Activated naive CD4-positive, alpha-beta T cell treated with anti-CD3 and anti-CD28 coated beads, Interleukin-2, amount 50 U/mL, for 24 hours (primary cell): ENCODE results near the gene LRRC10B.

ENCODE experiments used
- H3K27ac Mint-ChIP-seq: one replicate; pipeline ENCODE4 v1.8.0; 2021; ENCODE audit warnings: mild to moderate bottlenecking, mixed read lengths
- H3K27me3 Mint-ChIP-seq: one replicate; pipeline ENCODE4 v1.8.0; 2021; ENCODE audit warnings: mixed read lengths
- H3K36me3 Mint-ChIP-seq: one replicate; pipeline ENCODE4 v1.8.0; 2021; ENCODE audit warnings: mixed read lengths
- H3K4me1 Mint-ChIP-seq: one replicate; pipeline ENCODE4 v1.8.0; 2021; ENCODE audit warnings: mixed read lengths
- H3K4me3 Mint-ChIP-seq: one replicate; pipeline ENCODE4 v1.8.0; 2021; ENCODE audit warnings: mild to moderate bottlenecking, mixed read lengths
- H3K9me3 Mint-ChIP-seq: one replicate; pipeline ENCODE4 v1.8.0; 2021; ENCODE audit warnings: mixed read lengths

Gene LRRC10B

GRCh38 chr11:61513143-61513765, 4.7 kb downstream of the LRRC10B start:
- Mint-ChIP-seq H3K27ac (no peak overlapping the region), H3K4me1 (peaks cover 8% of the 10 kb centered on the region), H3K9me3 (no peaks in the 10 kb centered on the region), H3K4me3 (no peak overlapping the region), H3K36me3 (no peaks in the 10 kb centered on the region), H3K27me3 (peaks cover 16% of the 10 kb centered on the region)

DNA sequence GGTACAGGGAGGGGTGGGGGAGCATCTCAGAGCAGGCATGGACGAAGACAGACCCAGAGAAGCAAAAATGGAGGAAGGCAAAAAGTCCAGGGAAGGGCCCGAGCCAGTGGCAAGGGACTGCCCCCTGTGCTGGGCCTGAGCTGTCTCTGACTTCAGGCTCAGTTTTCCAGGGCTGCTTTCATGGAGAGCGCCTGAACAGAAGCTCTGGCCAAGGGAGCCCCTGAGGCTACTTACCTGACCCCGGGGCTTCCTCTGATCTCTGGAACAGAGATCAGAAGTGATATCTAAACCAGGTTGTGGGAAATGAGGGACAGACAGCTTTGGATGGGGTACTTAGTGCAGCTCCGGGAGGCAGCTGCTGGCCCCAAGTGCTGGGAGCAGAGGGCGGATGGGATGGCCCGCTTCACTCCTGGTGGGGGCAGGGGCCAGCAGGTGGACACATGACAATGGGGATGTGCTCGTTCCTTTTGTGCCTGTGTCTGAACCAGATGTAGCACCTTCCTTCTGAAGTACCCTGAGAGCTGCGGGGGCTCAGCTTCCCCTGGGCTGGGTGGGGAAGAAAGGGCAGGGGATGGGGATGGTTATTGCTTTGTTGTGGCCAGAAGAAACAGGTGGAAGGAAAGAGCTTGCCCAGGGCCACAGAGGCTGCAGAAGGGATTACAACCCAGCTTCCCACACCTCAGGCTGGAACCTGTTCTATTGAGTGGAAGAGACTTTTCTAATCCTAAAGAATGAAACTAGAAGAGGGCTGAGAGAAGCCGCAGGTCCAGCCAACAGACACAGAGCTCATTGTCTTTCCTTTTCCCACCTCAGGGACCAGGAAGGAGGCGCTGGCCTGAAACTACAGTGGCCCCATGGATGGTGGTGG, 5.7 kb downstream of the LRRC10B start:
- H3K27me3 Mint-ChIP-seq, result peaks cover 16% of the 10 kb centered on the region
- H3K27ac Mint-ChIP-seq, result no peak overlapping the region
- no peak overlapping the region for H3K4me3 Mint-ChIP-seq
- H3K9me3 Mint-ChIP-seq, result no peaks in the 10 kb centered on the region
- peaks cover 8% of the 10 kb centered on the region for H3K4me1 Mint-ChIP-seq
- H3K36me3 Mint-ChIP-seq, result no peaks in the 10 kb centered on the region

GRCh38 chr11:61515686-61516085, 7.1 kb downstream of the LRRC10B start:
- Mint-ChIP-seq H3K4me3 (no peak overlapping the region), H3K27me3 (peaks cover 12% of the 10 kb centered on the region), H3K27ac (no peak overlapping the region)

GRCh38 chr11:61516191-61516590, 7.6 kb downstream of the LRRC10B start:
- Mint-ChIP-seq H3K27ac (no peak overlapping the region), H3K4me1 (peaks cover 8% of the 10 kb centered on the region), H3K36me3 (no peaks in the 10 kb centered on the region), H3K9me3 (no peaks in the 10 kb centered on the region), H3K4me3 (no peak overlapping the region), H3K27me3 (peaks cover 9% of the 10 kb centered on the region)

More at GRCh38 chr11:61515686-61516085, 7.1 kb downstream of the LRRC10B start:
- Mint-ChIP-seq H3K4me1 (peaks cover 8% of the 10 kb centered on the region), H3K36me3 (no peaks in the 10 kb centered on the region), H3K9me3 (no peaks in the 10 kb centered on the region)

DNA sequence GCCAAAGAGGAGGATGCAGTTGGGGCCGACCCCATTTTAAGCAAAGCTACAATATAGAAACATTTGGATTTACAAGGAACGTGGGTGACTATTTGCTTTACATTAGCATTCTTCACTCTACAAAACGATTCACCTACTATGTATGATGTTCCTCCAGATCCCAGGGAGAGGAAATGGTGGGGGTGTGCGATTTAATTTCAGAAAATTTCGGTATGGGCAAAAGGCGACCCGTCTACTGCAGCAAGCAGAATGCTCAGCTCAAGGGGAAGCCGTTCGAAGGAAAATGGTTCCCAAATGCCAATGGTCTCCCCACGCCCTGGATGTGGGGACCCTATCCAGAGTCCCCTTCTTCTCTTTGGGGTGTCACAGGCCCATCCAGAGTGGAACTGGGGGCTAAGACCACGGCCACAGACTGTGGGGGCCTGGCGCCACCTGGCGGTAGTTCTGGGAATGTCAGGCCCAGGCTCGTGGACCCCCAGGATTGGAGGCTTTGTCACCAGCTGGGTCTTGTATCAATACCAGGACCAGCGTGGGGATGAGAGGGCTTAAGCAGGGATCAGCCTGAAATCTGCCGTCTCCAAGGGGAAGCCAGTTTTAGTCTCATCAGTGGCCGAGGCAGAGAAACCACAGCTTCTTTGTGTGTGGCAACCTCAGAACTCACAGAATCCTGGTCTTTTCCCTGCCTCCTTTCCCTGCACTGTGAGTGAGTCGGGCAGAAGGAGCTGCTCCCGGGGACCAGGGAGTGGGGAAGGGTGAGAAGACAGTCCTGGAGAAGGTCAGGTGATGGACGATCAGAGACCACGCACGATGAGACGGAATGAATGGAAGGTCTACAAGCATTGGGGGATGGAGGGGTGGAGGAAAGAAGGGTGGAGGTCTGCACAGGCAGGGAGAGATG, 8.4 kb downstream of the LRRC10B start:
- H3K4me3 Mint-ChIP-seq, result peak overlapping the region; percentile 27
- no peaks in the 10 kb centered on the region for H3K36me3 Mint-ChIP-seq
- H3K9me3 Mint-ChIP-seq, result no peaks in the 10 kb centered on the region
- no peak overlapping the region for H3K27ac Mint-ChIP-seq
- H3K4me1 Mint-ChIP-seq, result peaks cover 8% of the 10 kb centered on the region
- peaks cover 5% of the 10 kb centered on the region for H3K27me3 Mint-ChIP-seq

GRCh38 chr11:61518032-61518795, 9.7 kb downstream of the LRRC10B start:
- no peak overlapping the region for H3K27ac Mint-ChIP-seq
- H3K4me3 Mint-ChIP-seq, result no peak overlapping the region
- H3K9me3 Mint-ChIP-seq, result no peaks in the 10 kb centered on the region

GRCh38 chr11:61522881-61523280, 14.3 kb downstream of the LRRC10B start:
- H3K4me3 Mint-ChIP-seq, result no peak overlapping the region
- H3K27ac Mint-ChIP-seq, result no peak overlapping the region
- H3K4me1 Mint-ChIP-seq, result no peaks in the 10 kb centered on the region
- no peaks in the 10 kb centered on the region for H3K9me3 Mint-ChIP-seq
- no peaks in the 10 kb centered on the region for H3K36me3 Mint-ChIP-seq
- H3K27me3 Mint-ChIP-seq, result peaks cover 3% of the 10 kb centered on the region

More at GRCh38 chr11:61518032-61518795, 9.7 kb downstream of the LRRC10B start:
- Mint-ChIP-seq H3K4me1 (peaks cover 8% of the 10 kb centered on the region), H3K36me3 (no peaks in the 10 kb centered on the region), H3K27me3 (peaks cover 5% of the 10 kb centered on the region)

DNA sequence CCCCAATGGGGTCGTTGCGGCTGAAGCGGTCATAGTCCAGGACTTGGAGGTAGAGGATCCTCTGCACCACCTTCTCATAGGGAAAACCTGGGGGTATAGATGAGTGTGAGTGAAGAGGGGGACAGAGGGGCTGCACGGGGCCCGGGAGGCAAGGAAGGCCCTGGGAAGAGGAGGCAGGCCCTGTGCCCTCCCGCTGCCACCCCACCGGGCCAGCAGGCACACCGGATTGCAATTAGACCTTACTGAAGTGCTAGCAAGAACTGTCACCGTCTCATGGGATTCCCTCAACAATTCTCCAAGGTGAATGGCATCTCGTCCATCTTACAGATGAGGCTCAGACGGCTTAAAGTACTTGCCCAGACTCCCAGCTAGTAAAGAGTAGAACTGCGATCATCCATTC, 15.9 kb downstream of the LRRC10B start:
- Mint-ChIP-seq H3K9me3 (no peaks in the 10 kb centered on the region), H3K36me3 (no peaks in the 10 kb centered on the region), H3K4me1 (no peaks in the 10 kb centered on the region), H3K27me3 (peaks cover 3% of the 10 kb centered on the region), H3K27ac (no peak overlapping the region), H3K4me3 (no peak overlapping the region)

DNA sequence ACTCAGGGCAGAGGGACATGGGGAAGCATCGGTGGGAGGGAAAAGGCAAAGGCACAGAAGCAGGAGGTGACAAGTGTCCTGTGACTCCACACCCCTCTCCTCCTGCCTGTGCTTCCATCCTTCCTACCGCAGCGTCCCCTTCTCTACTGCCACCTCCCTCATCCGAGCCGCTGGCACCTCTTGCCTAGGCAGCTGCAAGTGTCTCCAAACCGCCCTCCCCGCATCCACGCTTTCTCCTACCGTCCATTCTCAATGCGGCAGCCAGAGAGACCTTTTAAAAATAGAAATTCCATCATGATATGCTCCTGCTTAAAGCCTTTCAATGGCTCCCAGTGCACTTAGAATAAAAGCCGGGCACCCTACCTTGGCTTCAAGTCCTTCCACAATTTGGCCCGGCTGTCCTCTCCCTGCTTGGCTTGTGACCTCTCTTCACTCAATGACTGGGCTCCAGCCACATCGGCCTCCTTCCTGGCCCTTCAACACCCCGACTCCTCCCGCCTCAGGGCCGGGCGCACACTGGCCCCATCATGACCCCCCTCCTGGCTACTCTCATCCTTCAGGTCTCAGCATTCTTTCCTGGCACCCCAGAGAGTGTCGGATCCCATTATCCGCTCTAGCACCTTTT, 16.5 kb downstream of the LRRC10B start:
- Mint-ChIP-seq H3K4me1 (no peaks in the 10 kb centered on the region), H3K36me3 (no peaks in the 10 kb centered on the region), H3K27me3 (peaks cover 3% of the 10 kb centered on the region), H3K4me3 (no peak overlapping the region), H3K9me3 (no peaks in the 10 kb centered on the region), H3K27ac (no peak overlapping the region)

GRCh38 chr11:61526229-61526628, 17.7 kb downstream of the LRRC10B start:
- no peaks in the 10 kb centered on the region for H3K36me3 Mint-ChIP-seq
- no peak overlapping the region for H3K27ac Mint-ChIP-seq

DNA sequence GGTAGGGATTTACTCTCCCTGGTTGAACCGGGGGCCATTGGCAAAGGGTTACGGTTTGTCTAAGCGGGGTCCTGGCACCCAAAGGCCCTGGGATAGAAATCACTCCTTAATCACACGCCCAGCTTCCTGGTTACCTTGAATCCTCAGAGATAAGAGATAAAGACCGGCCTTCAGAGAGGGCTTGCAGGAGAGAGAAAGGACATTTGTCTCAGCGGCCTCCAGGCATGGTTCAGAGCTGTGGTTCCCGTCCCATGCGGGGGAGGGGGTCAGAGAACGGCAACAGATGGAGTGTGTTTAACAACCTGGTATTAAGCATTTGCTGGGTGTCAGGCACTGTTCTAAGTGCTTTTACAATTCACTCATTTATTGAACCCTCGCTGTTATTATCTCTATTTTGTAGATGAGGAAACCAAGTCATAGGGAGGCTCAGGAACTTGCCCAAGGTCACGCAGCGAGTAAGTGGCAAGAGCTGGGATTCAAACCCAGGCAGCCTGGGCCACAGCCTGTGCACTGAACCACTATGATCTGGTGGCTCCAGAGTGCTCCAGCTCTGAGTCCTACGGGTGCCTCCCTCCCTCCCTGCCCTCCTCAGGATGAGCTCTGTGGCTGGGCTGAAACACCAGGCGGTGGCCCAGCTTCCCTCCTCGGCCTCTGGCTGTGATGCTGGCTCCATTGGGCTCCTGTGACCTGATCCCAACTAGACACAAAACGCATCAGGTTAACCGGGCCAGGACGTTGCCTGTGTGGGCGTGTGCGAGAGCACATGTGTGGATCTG, 18.6 kb downstream of the LRRC10B start:
- Mint-ChIP-seq H3K36me3 (no peaks in the 10 kb centered on the region), H3K27me3 (peaks cover 3% of the 10 kb centered on the region), H3K27ac (no peak overlapping the region), H3K9me3 (no peaks in the 10 kb centered on the region), H3K4me1 (no peaks in the 10 kb centered on the region), H3K4me3 (no peak overlapping the region)

More at GRCh38 chr11:61526229-61526628, 17.7 kb downstream of the LRRC10B start:
- Mint-ChIP-seq H3K27me3 (peaks cover 3% of the 10 kb centered on the region), H3K9me3 (no peaks in the 10 kb centered on the region), H3K4me3 (no peak overlapping the region), H3K4me1 (no peaks in the 10 kb centered on the region)

- no peak overlapping the region for H3K4me3 Mint-ChIP-seq
These were observed 19.6 kb downstream of the LRRC10B start for GRCh38 chr11:61528114-61528513.

GRCh38 chr11:61529537-61530225, 21.1 kb downstream of the LRRC10B start:
- Mint-ChIP-seq H3K27ac (no peak overlapping the region), H3K4me3 (no peak overlapping the region), H3K4me1 (no peaks in the 10 kb centered on the region), H3K9me3 (no peaks in the 10 kb centered on the region), H3K27me3 (peaks cover 6% of the 10 kb centered on the region), H3K36me3 (no peaks in the 10 kb centered on the region)

More at GRCh38 chr11:61528114-61528513, 19.6 kb downstream of the LRRC10B start:
- Mint-ChIP-seq H3K27ac (no peak overlapping the region), H3K4me1 (no peaks in the 10 kb centered on the region), H3K9me3 (no peaks in the 10 kb centered on the region), H3K27me3 (peaks cover 3% of the 10 kb centered on the region), H3K36me3 (no peaks in the 10 kb centered on the region)
